CD4-positive, alpha-beta T cell treated with Interleukin-10 for 1 hour (primary cell): ENCODE data around the gene JOSD1.

Experiments used
- DNase-seq: peaks from one replicate; pipeline ENCODE4 v3.0.0-alpha.2; 2020

JOSD1 gene

GRCh38 chr22:38700789-38701628 is at the start of gene JOSD1:
Gene JOSD1, minus strand, starts transcription at chr22:38700943. Its CDS starts 956 bp downstream, at chr22:38699987.
- DNase-seq, result peak; percentile 98

GRCh38 chr22:38750104-38750503 is 49.4 kb upstream of the JOSD1 start:
- DNase-seq, result no peak

GRCh38 chr22:38748487-38749136 is 47.9 kb upstream of the JOSD1 start:
- DNase-seq, result no peak

- DNase-seq, result no peak
These were observed 45.1 kb upstream of the JOSD1 start for GRCh38 chr22:38745676-38746460.

GRCh38 chr22:38744981-38745380 is 44.2 kb upstream of the JOSD1 start:
- no peak for DNase-seq

- no peak for DNase-seq
These were observed 41.6 kb upstream of the JOSD1 start for GRCh38 chr22:38742176-38742942.

- DNase-seq, result no peak
These were observed 40.8 kb upstream of the JOSD1 start for GRCh38 chr22:38741576-38741975.

GRCh38 chr22:38741166-38741565 is 40.4 kb upstream of the JOSD1 start:
- no peak for DNase-seq

GRCh38 chr22:38740754-38741153 is 40.0 kb upstream of the JOSD1 start:
- no peak for DNase-seq

- no peak for DNase-seq
These were observed 39.5 kb upstream of the JOSD1 start for GRCh38 chr22:38740116-38740723.

- no peak for DNase-seq
These were observed 38.7 kb upstream of the JOSD1 start for GRCh38 chr22:38739300-38740055.

GRCh38 chr22:38738475-38739070 is 37.8 kb upstream of the JOSD1 start:
- DNase-seq, result no peak

- DNase-seq, result no peak
These were observed 36.7 kb upstream of the JOSD1 start for GRCh38 chr22:38737302-38738060.

- no peak for DNase-seq
These were observed 35.5 kb upstream of the JOSD1 start for GRCh38 chr22:38736257-38736570.

- DNase-seq, result no peak
These were observed 34.9 kb upstream of the JOSD1 start for GRCh38 chr22:38735465-38736256.

GRCh38 chr22:38735126-38735464 is 34.4 kb upstream of the JOSD1 start:
- DNase-seq, result no peak

- DNase-seq, result no peak
These were observed 33.8 kb upstream of the JOSD1 start for GRCh38 chr22:38734421-38735100.

- DNase-seq, result no peak
These were observed 33.1 kb upstream of the JOSD1 start for GRCh38 chr22:38733724-38734381.

- peak; percentile 63 for DNase-seq
These were observed 32.6 kb upstream of the JOSD1 start for GRCh38 chr22:38733329-38733723.
